ENCODE data around the gene GAPDHS.

DNA sequence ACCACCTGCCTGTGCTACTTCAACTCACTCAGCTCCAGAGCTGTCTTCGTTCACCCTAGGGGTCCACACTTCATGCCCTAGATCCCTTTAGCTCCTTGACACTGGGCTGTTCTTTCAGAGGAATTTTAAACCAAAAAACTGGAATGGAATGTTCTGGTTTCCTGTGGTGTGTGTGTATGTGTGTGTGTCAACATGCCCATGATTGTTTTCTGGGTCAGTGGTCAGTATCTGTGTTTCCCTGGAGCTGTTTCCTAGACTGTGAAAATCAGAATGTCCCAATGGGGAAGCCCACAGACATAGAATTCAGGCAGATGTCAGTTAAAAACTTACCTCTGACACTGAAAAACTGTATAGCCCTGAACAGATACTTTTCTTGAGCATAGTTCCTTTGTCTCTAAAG, 54.1 kb downstream of the GAPDHS start:
- TF ChIP-seq POLR2A (IDR thresholded peaks at IDR 0.05; ENCODE audit: low read depth, low read length) (no peak), POLR2AphosphoS5 (IDR thresholded peaks at IDR 0.05; ENCODE audit: low read depth, low read length) (no peak), TAF1 (IDR thresholded peaks at IDR 0.05; ENCODE audit: borderline replicate concordance, low read depth, low read length) (no peak)

Measured in GM12892 (cell line).